IPS-15b (cell line): ENCODE results near the gene RIC8A.
"Not testable (repeated sequence)": the region's sequence is repeated elsewhere in the genome, so short reads cannot be mapped to it uniquely, and the experiment has no call there.

Source experiments
- H3K27me3 ChIP-seq: one replicate; pipeline ENCODE4 v1.6.1; 2013; ENCODE audit warnings: low read length; ENCODE audit not compliant: control insufficient read depth, insufficient read depth
- H3K36me3 ChIP-seq: one replicate; pipeline ENCODE4 v1.6.1; 2013; ENCODE audit warnings: low read length; ENCODE audit not compliant: control insufficient read depth, insufficient read depth
- H3K4me1 ChIP-seq: one replicate; pipeline ENCODE4 v1.6.1; 2013; ENCODE audit warnings: mild to moderate bottlenecking, low read length; ENCODE audit not compliant: control insufficient read depth, insufficient read depth
- H3K4me3 ChIP-seq: one replicate; pipeline ENCODE4 v1.5.1; 2013; ENCODE audit warnings: low read depth, low read length
- H3K9ac ChIP-seq: one replicate; pipeline ENCODE4 v1.6.1; 2013; ENCODE audit warnings: low read depth, mild to moderate bottlenecking, low read length
- H3K9me3 ChIP-seq: one replicate; pipeline ENCODE4 v1.6.1; 2013; ENCODE audit warnings: mild to moderate bottlenecking, low read length; ENCODE audit not compliant: control insufficient read depth, insufficient read depth

Gene RIC8A

DNA sequence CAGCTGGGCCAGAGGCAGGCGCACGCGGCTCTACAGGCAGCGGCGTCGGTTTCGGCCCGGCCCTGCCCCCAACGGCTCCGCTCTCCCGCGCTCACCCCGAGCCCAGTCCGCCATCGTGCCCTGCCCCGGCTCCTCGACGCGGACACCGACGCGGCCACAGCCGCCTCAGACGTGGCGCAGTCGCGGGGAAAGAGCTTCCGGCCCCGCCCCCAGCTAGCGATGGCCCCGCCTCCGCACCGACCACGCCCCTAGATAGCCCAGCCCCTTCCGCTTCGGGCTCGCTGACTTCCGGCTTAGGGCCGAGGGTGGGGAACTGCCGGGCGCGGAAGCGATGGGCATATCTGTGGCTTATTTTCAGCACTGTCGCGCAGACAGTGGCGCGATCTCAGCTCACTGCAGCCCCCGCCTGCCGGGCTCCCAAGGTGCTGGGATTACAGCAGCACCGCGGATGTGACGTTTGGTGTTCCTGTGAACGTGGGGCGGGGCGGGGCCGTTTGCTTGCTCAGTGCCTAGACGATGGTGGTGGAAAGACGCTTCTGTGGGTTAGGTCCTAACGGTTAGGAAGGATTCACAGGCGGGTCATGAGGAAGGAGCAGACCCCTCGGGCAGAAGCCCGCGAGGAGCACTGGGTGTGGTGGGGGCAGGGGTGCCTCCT is at the start of gene RIC8A, which contains the start of gene BET1L:
RIC8A (plus strand) TSS at position 501 of the 655 bp plus-strand sequence. CDS start 1,147 bp downstream, outside the sequence.
BET1L (minus strand) TSS at position 192 of the 655 bp plus-strand sequence; CDS start at position 114, 78 bp downstream.
- peak within 1 kb of the TSS; percentile 98 for H3K4me3 ChIP-seq
- peak within 1 kb of the TSS; percentile 96 for H3K9ac ChIP-seq
- H3K4me1 ChIP-seq = peaks cover 2% of the 10 kb centered on the region
- peaks cover 42% of the 10 kb centered on the region for H3K36me3 ChIP-seq
- no peaks in the 10 kb centered on the region for H3K9me3 ChIP-seq
- H3K27me3 ChIP-seq = no peaks in the 10 kb centered on the region

DNA sequence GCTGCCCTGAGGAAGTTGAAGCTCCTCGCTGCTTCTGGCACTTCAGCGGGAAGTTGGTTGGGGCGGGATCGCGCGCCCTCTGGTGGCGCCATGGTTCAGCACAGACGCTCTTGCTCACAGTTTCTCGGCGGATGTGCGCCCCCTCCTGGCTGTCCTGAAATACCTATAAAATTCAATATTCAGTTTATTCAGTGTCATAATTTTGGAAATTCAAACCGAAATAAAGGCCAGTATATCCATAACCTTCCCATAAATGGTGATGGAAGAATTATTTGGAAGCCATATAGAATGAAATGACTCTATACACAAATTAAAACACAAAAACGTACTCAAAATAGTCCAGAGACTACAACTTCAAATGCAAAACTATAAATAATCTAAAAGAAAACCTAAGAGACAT is 27.3 kb upstream of the RIC8A start:
- H3K4me3 ChIP-seq, H3K27me3 ChIP-seq, H3K9me3 ChIP-seq, H3K4me1 ChIP-seq, H3K36me3 ChIP-seq, H3K9ac ChIP-seq: not testable (repeated sequence)

DNA sequence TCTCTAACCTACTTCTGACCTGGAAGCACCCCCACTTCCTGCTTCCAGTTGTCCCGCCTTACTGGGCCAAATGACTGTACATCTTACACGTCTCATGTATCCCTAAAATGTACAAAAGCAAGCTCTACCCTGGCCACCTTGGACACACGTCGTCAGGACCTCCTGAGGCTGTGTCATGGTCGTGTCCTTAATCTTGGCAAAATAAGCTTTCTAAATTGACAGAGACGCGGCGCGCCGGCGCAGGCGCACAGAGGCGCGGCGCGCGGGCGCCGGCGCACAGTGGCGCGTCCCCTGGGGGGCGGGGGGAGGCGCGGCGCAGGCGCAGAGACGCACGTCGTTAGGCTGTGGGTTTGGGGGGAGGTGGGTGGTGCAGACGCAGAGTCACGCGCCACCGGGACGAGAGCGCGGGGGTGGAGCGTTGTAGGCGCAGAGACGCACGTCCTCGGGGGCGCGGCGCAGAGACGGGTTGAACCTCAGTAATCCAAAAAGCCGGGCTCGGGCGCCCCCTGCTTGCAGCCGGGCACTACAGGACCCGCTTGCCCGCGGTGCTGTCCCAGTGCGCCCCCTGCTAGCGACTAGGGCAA is 18.2 kb upstream of the RIC8A start:
- H3K9ac ChIP-seq, H3K9me3 ChIP-seq, H3K27me3 ChIP-seq, H3K4me1 ChIP-seq, H3K4me3 ChIP-seq, H3K36me3 ChIP-seq: not testable (repeated sequence)

DNA sequence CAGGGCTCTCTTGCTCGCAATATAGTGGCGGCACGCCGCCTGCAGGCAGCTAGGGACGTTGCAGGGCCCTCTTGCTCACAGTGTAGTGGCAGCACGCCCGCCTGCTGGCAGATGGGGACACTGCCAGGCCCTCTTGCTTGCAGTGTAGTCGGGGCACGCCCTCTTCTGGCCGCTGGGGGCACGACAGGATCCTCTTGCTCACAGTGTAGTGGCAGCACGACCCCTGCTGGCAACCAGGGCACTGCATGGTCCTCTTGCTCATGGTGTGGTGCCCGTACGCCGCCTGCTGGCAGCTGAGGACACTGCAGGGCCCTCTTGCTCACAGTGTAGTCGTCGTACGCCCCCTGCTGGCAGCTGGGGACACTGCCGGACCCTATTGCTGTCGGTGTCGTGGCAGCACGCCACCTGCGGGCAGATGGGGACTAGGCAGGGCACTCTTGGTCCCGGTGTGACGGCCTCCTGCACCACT is 17.6 kb upstream of the RIC8A start:
- H3K9ac ChIP-seq, H3K9me3 ChIP-seq, H3K4me3 ChIP-seq, H3K36me3 ChIP-seq, H3K27me3 ChIP-seq, H3K4me1 ChIP-seq: not testable (repeated sequence)

DNA sequence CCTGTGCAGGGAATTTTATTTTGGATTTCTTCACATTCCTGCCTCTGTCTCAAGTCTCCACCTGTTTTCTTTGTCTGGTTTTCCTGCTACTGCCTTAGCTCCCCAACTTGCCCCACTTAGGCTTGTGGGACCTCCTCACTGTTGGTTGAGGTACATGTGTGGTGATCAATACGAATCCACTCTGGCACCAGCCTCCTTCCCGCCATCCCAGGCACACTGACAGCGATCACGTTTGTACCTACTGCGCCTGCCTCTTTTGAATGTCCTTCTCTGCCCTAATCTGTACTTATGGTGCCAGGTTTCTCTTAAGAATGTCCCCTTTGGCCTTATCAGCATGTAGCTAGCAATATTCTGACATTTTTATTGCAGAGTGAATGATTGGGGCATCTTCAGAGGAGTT is 17.0 kb upstream of the RIC8A start:
- H3K9me3 ChIP-seq, H3K27me3 ChIP-seq, H3K36me3 ChIP-seq, H3K4me1 ChIP-seq, H3K4me3 ChIP-seq, H3K9ac ChIP-seq: not testable (repeated sequence)

DNA sequence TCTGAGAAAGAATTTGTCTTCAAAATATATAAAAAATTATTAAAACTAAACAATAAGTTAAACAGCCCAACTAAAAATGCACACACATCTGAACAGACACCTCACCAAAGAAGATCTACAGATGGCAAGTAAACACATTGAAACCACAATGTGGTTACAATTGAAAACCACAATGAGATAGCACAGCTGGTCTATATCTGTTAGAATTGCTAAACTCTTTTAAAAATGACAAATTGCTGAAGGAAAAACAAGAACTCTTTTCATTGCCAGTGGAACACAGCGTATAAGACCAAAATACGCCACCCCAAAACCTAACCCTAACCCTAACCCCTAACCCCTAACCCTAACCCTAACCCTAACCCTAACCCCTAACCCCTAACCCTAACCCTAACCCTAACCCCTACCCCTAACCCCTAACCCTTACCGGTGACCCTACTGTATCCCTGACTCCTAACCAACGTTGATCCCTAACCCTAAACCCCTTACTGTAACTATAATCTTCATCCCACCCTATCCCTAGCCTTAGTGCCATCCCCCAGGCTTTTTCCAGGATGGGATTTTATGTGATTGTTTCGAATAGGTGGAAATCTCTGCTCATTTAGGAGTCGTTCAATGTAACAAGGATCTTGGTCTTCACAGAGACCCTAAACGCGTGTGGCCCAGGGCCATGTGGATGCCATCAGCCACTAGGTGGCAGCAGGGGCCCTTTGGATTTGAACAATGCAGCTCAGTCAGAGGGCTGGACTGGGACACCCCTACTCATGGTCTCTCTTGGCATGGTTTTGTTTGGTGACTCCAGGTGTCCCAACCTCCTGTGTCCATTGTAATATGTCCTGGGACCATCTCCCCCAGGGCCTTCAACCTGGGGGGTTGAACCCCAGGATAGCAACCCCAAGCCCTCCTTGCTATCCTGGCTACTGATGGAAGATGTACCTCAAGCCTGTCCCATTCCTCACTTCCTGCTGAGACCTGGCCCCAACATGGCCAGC is 15.7 kb upstream of the RIC8A start:
- not testable (repeated sequence) for H3K36me3 ChIP-seq, H3K27me3 ChIP-seq, H3K9me3 ChIP-seq, H3K4me3 ChIP-seq, H3K9ac ChIP-seq, H3K4me1 ChIP-seq

DNA sequence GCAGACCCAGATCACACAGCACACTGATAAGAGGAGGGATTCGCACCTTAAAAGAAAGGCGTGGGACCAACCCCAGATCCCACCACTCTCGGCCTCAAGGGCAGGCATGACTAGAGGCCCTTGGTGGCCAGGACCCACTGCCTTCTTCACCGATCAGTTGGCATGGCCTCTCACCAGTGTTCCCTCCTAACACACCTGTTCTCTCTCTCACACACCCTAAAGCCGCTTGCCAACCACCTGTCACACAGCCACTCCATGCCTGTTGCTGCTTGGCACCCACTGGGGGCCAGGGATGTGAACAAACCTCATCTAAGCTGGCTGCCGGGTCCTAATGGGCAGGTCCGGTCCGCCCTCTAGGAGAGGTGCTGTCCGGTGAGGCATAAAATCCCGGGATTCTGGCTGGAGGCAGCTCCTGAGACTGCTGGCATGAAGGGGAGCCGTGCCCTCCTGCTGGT is 14.8 kb upstream of the RIC8A start, which contains the start of gene SCGB1C1:
SCGB1C1 (plus strand) TSS at position 405 of the 455 bp plus-strand sequence; CDS start at position 427, 22 bp downstream.
- not testable (repeated sequence) for H3K4me1 ChIP-seq

DNA sequence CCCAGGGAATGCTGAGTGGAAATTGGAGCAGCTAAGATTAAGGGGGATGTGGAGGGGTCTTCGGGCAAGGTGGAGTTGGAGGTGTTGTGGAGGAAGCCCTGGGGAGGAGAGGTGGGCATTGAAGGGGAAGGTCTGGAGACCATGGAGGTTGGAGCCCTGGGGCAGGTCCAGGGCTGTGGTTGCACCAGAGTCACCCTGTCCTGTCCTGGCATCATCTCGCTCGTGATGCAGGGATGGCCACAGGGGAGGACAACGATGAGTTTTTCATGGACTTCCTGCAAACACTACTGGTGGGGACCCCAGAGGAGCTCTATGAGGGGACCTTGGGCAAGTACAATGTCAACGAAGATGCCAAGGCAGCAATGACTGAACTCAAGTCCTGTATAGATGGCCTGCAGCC is 14.0 kb upstream of the RIC8A start:
- not testable (repeated sequence) for H3K9me3 ChIP-seq, H3K4me1 ChIP-seq, H3K27me3 ChIP-seq, H3K9ac ChIP-seq, H3K36me3 ChIP-seq, H3K4me3 ChIP-seq

More for the DNA sequence above, 14.8 kb upstream of the RIC8A start, which contains the start of gene SCGB1C1:
- not testable (repeated sequence) for H3K4me3 ChIP-seq, H3K9me3 ChIP-seq, H3K27me3 ChIP-seq, H3K36me3 ChIP-seq, H3K9ac ChIP-seq

DNA sequence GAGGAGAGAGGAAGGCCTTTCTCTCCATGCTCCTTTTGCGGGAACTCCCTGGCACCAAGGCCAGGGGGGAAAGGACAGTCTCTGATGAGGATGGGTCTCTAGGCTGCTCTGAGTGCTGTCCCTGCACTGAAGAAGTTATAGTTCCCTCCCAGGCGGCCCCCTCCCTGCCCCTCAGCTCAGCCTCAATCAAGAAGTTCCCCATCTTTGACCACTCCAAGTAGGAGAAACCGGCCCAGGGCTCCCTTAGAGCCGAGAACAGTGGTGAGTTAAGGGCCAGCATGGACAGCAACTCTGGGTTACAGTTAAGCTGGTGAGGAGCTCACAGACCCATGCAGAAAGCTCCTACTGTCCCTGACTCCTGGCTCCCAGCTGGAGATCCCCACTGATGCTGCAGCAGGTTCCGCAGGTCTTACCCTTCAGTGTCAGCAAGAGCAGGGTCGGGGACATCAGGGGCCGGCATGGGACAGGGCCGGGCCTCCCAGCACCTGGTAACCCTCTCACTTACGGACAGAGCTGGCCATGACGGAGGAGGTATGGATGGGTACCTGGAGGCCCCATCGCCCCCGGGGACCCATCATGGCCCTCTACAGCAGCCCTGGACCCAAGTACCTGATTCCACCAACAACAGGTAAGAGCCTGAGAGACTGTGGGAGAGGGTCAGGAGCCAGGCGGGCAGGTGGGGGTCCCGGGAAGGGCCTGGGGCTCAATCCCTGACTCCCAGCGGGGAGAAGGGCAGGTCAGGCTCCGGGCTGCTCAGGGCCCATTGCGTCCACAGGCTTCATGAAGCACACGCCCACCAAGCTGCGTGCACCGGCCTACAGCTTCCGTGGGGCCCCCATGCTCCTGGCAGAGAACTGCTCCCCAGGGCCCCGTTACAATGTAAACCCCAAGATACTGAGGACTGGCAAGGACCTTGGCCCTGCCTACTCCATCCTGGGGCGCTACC is 10.4 kb upstream of the RIC8A start:
- no peaks in the 10 kb centered on the region for H3K4me1 ChIP-seq
- no peak overlapping the region for H3K4me3 ChIP-seq

DNA sequence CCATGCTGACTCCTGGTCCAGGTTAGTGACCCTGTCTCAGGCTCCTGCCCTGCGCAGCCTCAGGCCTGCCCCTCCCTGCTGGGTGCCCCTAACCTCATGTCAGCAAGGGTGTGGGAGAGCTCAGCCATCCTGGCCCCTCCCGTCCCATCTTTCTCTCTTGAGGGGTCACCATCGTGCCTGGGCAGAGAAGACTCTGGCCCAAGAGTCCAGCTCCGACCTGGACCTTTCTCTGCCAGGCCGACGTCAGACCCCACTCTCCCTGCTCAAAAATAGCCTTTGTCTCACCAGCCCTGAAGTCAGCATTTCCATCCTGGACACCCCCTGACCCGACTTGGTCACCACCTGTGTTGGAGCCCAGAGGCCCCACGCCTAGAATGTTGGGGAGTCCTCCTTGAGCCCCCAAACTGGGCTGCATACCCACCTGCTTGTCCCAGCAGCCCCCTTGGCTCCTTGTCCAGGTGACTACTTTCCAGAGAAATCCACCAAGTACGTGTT is 9.7 kb upstream of the RIC8A start:
- Histone ChIP-seq H3K9me3 (no peaks in the 10 kb centered on the region), H3K27me3 (no peaks in the 10 kb centered on the region), H3K4me3 (no peak overlapping the region), H3K9ac (no peak overlapping the region), H3K36me3 (peaks cover 2% of the 10 kb centered on the region), H3K4me1 (no peaks in the 10 kb centered on the region)

More for the DNA sequence above, 10.4 kb upstream of the RIC8A start:
- peaks cover 2% of the 10 kb centered on the region for H3K36me3 ChIP-seq
- H3K27me3 ChIP-seq = no peaks in the 10 kb centered on the region
- no peak overlapping the region for H3K9ac ChIP-seq
- no peaks in the 10 kb centered on the region for H3K9me3 ChIP-seq
